ENCODE data around the gene LSM4. TPM values are rescaled to one million over a fixed set of nuclear protein-coding genes. Genes with fewer than 3 reads are reported as not detected.
A peak's percentile ranks its signal among the peaks of the same experiment; 100 is the strongest.

Gene LSM4
- total RNA-seq, 1 experiment from 2014 or later, result 713 TPM

GRCh38 chr19:18293642-18294466, 29.0 kb downstream of the LSM4 start:
- ChIA-PET CTCF (interaction anchor here (1.2 kb wide), 1 partner anchor 35 kb away, joined by 10 read pairs; no protein-coding TSS in a partner anchor), POLR2A (ENCODE audit: unreplicated experiment) (no interaction called here)
- H3K4me3 ChIP-seq (ENCODE audit: low read length), result no peak overlapping the region
- H3K4me1 ChIP-seq (ENCODE audit: insufficient read depth, low read length), result peaks cover 17% of the 10 kb centered on the region
- no TSS peak for BruUV-seq (replicated peaks)
- H3K27me3 ChIP-seq (ENCODE audit: low read length), result no peaks in the 10 kb centered on the region
- ATAC-seq (no peak), DNase-seq (no peak)
- H3K9me3 ChIP-seq (ENCODE audit: low read length), result no peaks in the 10 kb centered on the region
- H3K79me2 ChIP-seq (ENCODE audit: low read length), result no peaks in the 10 kb centered on the region
- no peaks in the 10 kb centered on the region for H3K36me3 ChIP-seq (ENCODE audit: low read depth, low read length)
- no peak overlapping the region for H3K4me2 ChIP-seq (ENCODE audit: low read length)
- H4K20me1 ChIP-seq (ENCODE audit: low read length), result no peaks in the 10 kb centered on the region
- H3K9ac ChIP-seq (ENCODE audit: low read length), result no peak overlapping the region
- intact Hi-C loops (cut with micrococcal nuclease), result no loop called here
- H2AFZ ChIP-seq (ENCODE audit: low read length), result no peak overlapping the region
- no peak overlapping the region for H3K27ac ChIP-seq (ENCODE audit: low read length)
- H3F3A ChIP-seq (ENCODE audit: low read length, unreplicated experiment), result no peaks in the 10 kb centered on the region
- no peaks in the 10 kb centered on the region for H3K9me2 ChIP-seq (replicated peaks; ENCODE audit: low read length)
- TF ChIP-seq CTCF (conservative IDR thresholded peaks at IDR 0.05; ENCODE audit: low read depth, low read length), result no peak
- no peak for TF ChIP-seq EZH2 (IDR thresholded peaks at IDR 0.05; ENCODE audit: low read length, unreplicated experiment)
- no peak for TF ChIP-seq EZH2phosphoT487 (IDR thresholded peaks at IDR 0.05; ENCODE audit: borderline replicate concordance, low read length)

GRCh38 chr19:18292810-18293641, 29.9 kb downstream of the LSM4 start:
- BruUV-seq (replicated peaks), result no TSS peak
- Histone ChIP-seq H3K36me3 (ENCODE audit: low read depth, low read length) (no peaks in the 10 kb centered on the region), H3K4me2 (ENCODE audit: low read length) (peak overlapping the region; percentile 89), H4K20me1 (ENCODE audit: low read length) (no peaks in the 10 kb centered on the region), H3K4me3 (ENCODE audit: low read length) (peak overlapping the region; percentile 70), H3K79me2 (ENCODE audit: low read length) (no peaks in the 10 kb centered on the region), H3K9me3 (ENCODE audit: low read length) (no peaks in the 10 kb centered on the region), H3K27me3 (ENCODE audit: low read length) (no peaks in the 10 kb centered on the region), H3F3A (ENCODE audit: low read length, unreplicated experiment) (no peaks in the 10 kb centered on the region), H3K9me2 (replicated peaks; ENCODE audit: low read length) (no peaks in the 10 kb centered on the region), H3K9ac (ENCODE audit: low read length) (peak overlapping the region; percentile 66), H3K4me1 (ENCODE audit: insufficient read depth, low read length) (peaks cover 17% of the 10 kb centered on the region), H3K27ac (ENCODE audit: low read length) (no peak overlapping the region), H2AFZ (ENCODE audit: low read length) (peak overlapping the region; percentile 82)
- intact Hi-C loops (cut with micrococcal nuclease), result no loop called here
- ChIA-PET CTCF (interaction anchor here (0.6 to 1.2 kb wide), 3 partner anchors 11 to 36 kb away, joined by 3 to 10 read pairs (median 4); no protein-coding TSS in a partner anchor), POLR2A (ENCODE audit: unreplicated experiment) (interaction anchor here (0.6 to 1.5 kb wide), 3 partner anchors 11 to 30 kb away, joined by 4 to 13 read pairs (median 4); partner anchors contain the start of genes JUND and LSM4)
- DNase-seq (peak; percentile 8), ATAC-seq (peak; percentile 27)
- TF ChIP-seq EZH2phosphoT487 (IDR thresholded peaks at IDR 0.05; ENCODE audit: borderline replicate concordance, low read length), result no peak
- TF ChIP-seq EZH2 (IDR thresholded peaks at IDR 0.05; ENCODE audit: low read length, unreplicated experiment), result no peak
- no peak for TF ChIP-seq CTCF (conservative IDR thresholded peaks at IDR 0.05; ENCODE audit: low read depth, low read length)

All from PC-3 (cell line).